Left lung (tissue), 10 donors: Measurements from ENCODE around the gene DOCK8. TPM values are rescaled to one million over a fixed set of nuclear protein-coding genes. Genes with fewer than 3 reads are reported as not detected.
"Not testable (repeated sequence)": the region's sequence is repeated elsewhere in the genome, so short reads cannot be mapped to it uniquely, and the experiment has no call there.

Source experiments
- ATAC-seq: fragments of 200-7000 bp; cut with Tn5 transposase; one replicate; pipeline ENCODE4 v1.9.1; 2020; ENCODE audit warnings: moderate library complexity
- DNase-seq, 4 donors: peaks; one replicate each; pipeline ENCODE4 v3.0.0-alpha.2; 2013 to 2020
- H3K27ac ChIP-seq, 2 donors: fragments of 200-600 bp; sonication (generic) in 1 of 2; one replicate each; pipeline versions ENCODE4 v1.5.0 to v1.8.0; 2020 to 2021
- H3K27me3 ChIP-seq, 2 donors: fragments of 200-600 bp; sonication (generic) in 1 of 2; one replicate each; pipeline versions ENCODE4 v1.5.0 to v1.8.0; 2020 to 2021
- H3K36me3 ChIP-seq, 2 donors: fragments of 200-600 bp; sonication (generic) in 1 of 2; one replicate each; pipeline versions ENCODE4 v1.5.0 to v1.8.0; 2020 to 2021
- H3K4me1 ChIP-seq, 2 donors: fragments of 200-600 bp; one replicate each; pipeline ENCODE4 v1.8.0; 2021
- H3K4me3 ChIP-seq, 2 donors: fragments of 200-600 bp; sonication (generic) in 1 of 2; one replicate each; pipeline versions ENCODE4 v1.5.0 to v1.8.0; 2020 to 2021; ENCODE audit warnings: mild to moderate bottlenecking in 1 of 2
- H3K9me3 ChIP-seq, 2 donors: fragments of 200-600 bp; sonication (generic) in 1 of 2; one replicate each; pipeline versions ENCODE4 v1.5.0 to v1.8.0; 2020 to 2021
- CTCF ChIP-seq, 2 donors: fragments of 200-600 bp; sonication (generic) in 1 of 2; IDR thresholded peaks; one replicate each; pipeline versions ENCODE4 v1.5.0 to v1.8.0; 2021; ENCODE audit warnings: antibody characterized with exemption in 2 of 2
- intact Hi-C, 2 donors: fragments of 100-400 bp; cut with DNase I; formaldehyde crosslinking; loops; one replicate each; pipeline versions ENCODE4 v1.11.2 to v1.14.2; 2022
- polyA plus RNA-seq, 6 donors: library from polyadenylated mRNA; unstranded; fragments of 120-200 nt; gene quantifications; one replicate each; pipeline ENCODE4 v1.2.1, GENCODE V29; 2013; ENCODE audit not compliant: insufficient read length in 6 of 6
- total RNA-seq, 2 donors: library from RNA; stranded (reverse); fragmentation: NEBNext Ultra II Directional; extraction: Animal tissue kit (Norgen Biotek cat#: 25700); gene quantifications; one replicate each; pipeline ENCODE4 v1.2.1, GENCODE V29; 2021
- donor health status: DM: no; HTN: yes; CAD: no.
- donor health status: DM: no; HTN: no; CAD: no.

DOCK8 gene
- total and polyA plus RNA-seq, 8 donors: 5.9 to 95.9 (median 8.5) TPM

GRCh38 chr9:215631-216155, 1.0 kb downstream of the DOCK8 start:
- no peak for DNase-seq
- Histone ChIP-seq H3K27ac (peak overlapping the region; percentile 83 to 99), H3K9me3 (no peaks in the 10 kb centered on the region), H3K4me3 (peak overlapping the region; percentile 46 to 60), H3K36me3 (no peaks in the 10 kb centered on the region), H3K27me3 (peaks cover 0 to 23% of the 10 kb centered on the region in 2 donors), H3K4me1 (peaks cover 0 to 85% of the 10 kb centered on the region in 2 donors)
- TF ChIP-seq CTCF (IDR thresholded peaks at IDR 0.05): no peak
- intact Hi-C loops: no loop called here
- no peak for ATAC-seq

GRCh38 chr9:216866-217265, 2.2 kb downstream of the DOCK8 start:
- no peaks in the 10 kb centered on the region for H3K36me3 ChIP-seq
- intact Hi-C loops: no loop called here

GRCh38 chr9:217950-218349, 3.3 kb downstream of the DOCK8 start:
- intact Hi-C loops: no loop called here
- no peak for DNase-seq
- no peak for TF ChIP-seq CTCF (IDR thresholded peaks at IDR 0.05)
- Histone ChIP-seq H3K27me3 (peaks cover 0 to 23% of the 10 kb centered on the region in 2 donors), H3K36me3 (no peaks in the 10 kb centered on the region), H3K27ac (no peak overlapping the region), H3K4me3 (no peak overlapping the region), H3K4me1 (peaks cover 0 to 85% of the 10 kb centered on the region in 2 donors), H3K9me3 (no peaks in the 10 kb centered on the region)
- no peak for ATAC-seq

More at GRCh38 chr9:216866-217265, 2.2 kb downstream of the DOCK8 start:
- Histone ChIP-seq H3K4me3 (peak overlapping the region in 1 of 2 donors; percentile 60), H3K9me3 (no peaks in the 10 kb centered on the region), H3K27ac (peak overlapping the region in 1 of 2 donors; percentile 99), H3K27me3 (peaks cover 0 to 23% of the 10 kb centered on the region in 2 donors), H3K4me1 (peaks cover 0 to 85% of the 10 kb centered on the region in 2 donors)
- ATAC-seq (no peak), DNase-seq (no peak)
- no peak for TF ChIP-seq CTCF (IDR thresholded peaks at IDR 0.05)

GRCh38 chr9:219036-219435, 4.4 kb downstream of the DOCK8 start:
- Histone ChIP-seq H3K27ac (peak overlapping the region in 1 of 2 donors; percentile 79), H3K4me1 (peaks cover 0 to 85% of the 10 kb centered on the region in 2 donors)
- not testable (repeated sequence) for DNase-seq

GRCh38 chr9:219670-220365, 5.2 kb downstream of the DOCK8 start:
- peaks cover 0 to 91% of the 10 kb centered on the region in 2 donors for H3K4me1 ChIP-seq
- DNase-seq (peak in 2 of 4 donors; percentile 58 to 81), ATAC-seq (no peak)
- no peaks in the 10 kb centered on the region for H3K36me3 ChIP-seq
- no peaks in the 10 kb centered on the region for H3K9me3 ChIP-seq
- no peak overlapping the region for H3K4me3 ChIP-seq
- no peak for TF ChIP-seq CTCF (IDR thresholded peaks at IDR 0.05)
- peaks cover 0 to 14% of the 10 kb centered on the region in 2 donors for H3K27me3 ChIP-seq
- peak overlapping the region in 1 of 2 donors; percentile 79 for H3K27ac ChIP-seq
- intact Hi-C loops: no loop called here

More at GRCh38 chr9:219036-219435, 4.4 kb downstream of the DOCK8 start:
- intact Hi-C loops, ATAC-seq, H3K36me3 ChIP-seq, H3K4me3 ChIP-seq, H3K9me3 ChIP-seq: not testable (repeated sequence)
- H3K27me3 ChIP-seq: peaks cover 0 to 22% of the 10 kb centered on the region in 2 donors
